Esophagus squamous epithelium (tissue), 4 donors: Measurements from ENCODE around the gene FHIT.

ENCODE experiments used
- CTCF ChIP-seq, 6 experiments: fragments of 450-650 bp in 4 of 6; fragments of 200-600 bp in 2 of 6; sonication (generic) in 2 of 6; IDR thresholded peaks; one replicate each; pipeline ENCODE4 v1.5.1; 2016 to 2019; ENCODE audit warnings: antibody characterized with exemption in 6 of 6, mild to moderate bottlenecking in 4 of 6, moderate library complexity in 4 of 6
- POLR2A ChIP-seq, 4 donors: fragments of 450-650 bp; IDR thresholded peaks; one replicate each; pipeline ENCODE4 v1.6.1; 2017; ENCODE audit warnings: antibody characterized with exemption in 4 of 4, mild to moderate bottlenecking in 4 of 4, moderate library complexity in 3 of 4

DNA sequence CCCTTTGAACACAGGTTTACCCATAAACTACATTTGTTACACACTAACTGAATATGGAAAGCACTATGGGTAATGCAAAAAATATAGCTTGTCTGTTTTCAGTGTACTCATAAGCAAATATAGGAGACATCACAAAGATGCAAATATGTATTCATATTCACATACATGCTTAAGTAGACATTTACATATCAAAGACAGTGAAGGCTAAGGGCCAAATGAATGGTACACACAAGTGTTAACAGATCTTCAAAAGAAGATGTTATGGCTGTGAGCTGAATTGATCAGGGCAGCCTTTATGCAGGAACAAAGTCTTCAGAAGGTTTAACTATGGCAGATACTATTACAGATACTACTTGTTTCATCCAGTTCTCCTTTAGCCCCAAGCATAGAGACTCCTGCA lies 384.1 kb downstream of the FHIT start:
- no peak for TF ChIP-seq CTCF (IDR thresholded peaks at IDR 0.05)
- TF ChIP-seq POLR2A (IDR thresholded peaks at IDR 0.05) = no peak
